HEK293 (cell line): ENCODE results near the gene TGFBI.
A peak's percentile ranks its signal among the peaks of the same experiment; 100 is the strongest.

Source experiments
- CTCF ChIA-PET: fragments of 350-600 bp; formaldehyde crosslinking; extraction: SDS; loops from one replicate; lab custom pipeline; 2021; ENCODE audit warnings: antibody characterized with exemption; lab: Yijun Ruan, JAX
- POLR2A ChIA-PET: fragments of 300-600 bp; formaldehyde crosslinking; extraction: SDS; loops from one replicate; lab custom pipeline; 2020; ENCODE audit warnings: antibody characterized with exemption, inconsistent platforms; lab: Yijun Ruan, JAX
- H3K27ac ChIP-seq: fragments of 200-500 bp; sonication (Bioruptor generic); 2 replicates; pipeline ENCODE4 v1.5.1; 2014; ENCODE audit warnings: low read depth, low read length, control low read depth, inconsistent platforms; ENCODE audit errors: extremely low read depth
- H3K36me3 ChIP-seq, 2 experiments: fragments of 200-500 bp in 1 of 2; sonication (Bioruptor generic) in 1 of 2; 1 replicate in 1 of 2; 2 replicates in 1 of 2; pipeline ENCODE4 v1.5.1; 2014 to 2017; ENCODE audit warnings: inconsistent platforms in 2 of 2, low read length in 2 of 2; ENCODE audit not compliant: control insufficient read depth in 2 of 2, insufficient read depth in 1 of 2
- H3K4me1 ChIP-seq: fragments of 200-500 bp; sonication (Bioruptor generic); 2 replicates; pipeline ENCODE4 v1.5.1; 2014; ENCODE audit warnings: mild to moderate bottlenecking, low read length, inconsistent platforms; ENCODE audit not compliant: control insufficient read depth, insufficient read depth
- H3K4me3 ChIP-seq: 2 replicates; pipeline ENCODE4 v1.5.1; 2011; ENCODE audit warnings: low read depth, mild to moderate bottlenecking, control low read depth, low read length, moderate library complexity
- H3K9me3 ChIP-seq: fragments of 200-500 bp; sonication (Bioruptor generic); 2 replicates; pipeline ENCODE4 v1.5.1; 2014; ENCODE audit warnings: low read depth, low read length, inconsistent platforms; ENCODE audit not compliant: control insufficient read depth, insufficient read depth
- GFI1B ChIP-seq: fragments of 450-650 bp; formaldehyde crosslinking; IDR thresholded peaks from 2 replicates; pipeline ENCODE4 v1.5.1; 2016; ENCODE audit warnings: missing biosample characterization, missing genetic modification characterization
- GLIS1 ChIP-seq: fragments of 450-650 bp; formaldehyde crosslinking; IDR thresholded peaks from 2 replicates; pipeline ENCODE4 v1.5.1; 2016; ENCODE audit warnings: missing biosample characterization, missing genetic modification characterization
- KLF16 ChIP-seq: fragments of 450-650 bp; formaldehyde crosslinking; IDR thresholded peaks from 2 replicates; pipeline ENCODE4 v1.5.1; 2017; ENCODE audit warnings: missing biosample characterization, missing genetic modification characterization
- KLF8 ChIP-seq: fragments of 450-650 bp; formaldehyde crosslinking; IDR thresholded peaks from 2 replicates; pipeline ENCODE4 v1.5.1; 2016; ENCODE audit warnings: missing biosample characterization, missing genetic modification characterization
- SCRT1 ChIP-seq: fragments of 450-650 bp; formaldehyde crosslinking; IDR thresholded peaks from 2 replicates; pipeline ENCODE4 v1.5.1; 2016; ENCODE audit warnings: missing biosample characterization, missing genetic modification characterization, borderline replicate concordance
- SCRT2 ChIP-seq: fragments of 450-650 bp; formaldehyde crosslinking; IDR thresholded peaks from 2 replicates; pipeline ENCODE4 v1.5.1; 2016; ENCODE audit warnings: missing biosample characterization, missing genetic modification characterization
- ZBTB11 ChIP-seq: fragments of 450-650 bp; formaldehyde crosslinking; conservative IDR thresholded peaks from 2 replicates; pipeline ENCODE4 v1.5.1; 2016; ENCODE audit warnings: low read depth, missing biosample characterization, missing genetic modification characterization
- ZNF133 ChIP-seq: fragments of 450-650 bp; formaldehyde crosslinking; IDR thresholded peaks from 2 replicates; pipeline ENCODE4 v1.5.1; 2016; ENCODE audit warnings: missing biosample characterization, missing genetic modification characterization
- ZNF146 ChIP-seq: fragments of 450-650 bp; formaldehyde crosslinking; IDR thresholded peaks from 2 replicates; pipeline ENCODE4 v1.5.1; 2016; ENCODE audit warnings: missing biosample characterization, missing genetic modification characterization
- ZNF184 ChIP-seq: fragments of 450-650 bp; IDR thresholded peaks from 2 replicates; pipeline ENCODE4 v1.5.1; 2018; ENCODE audit warnings: missing biosample characterization, mild to moderate bottlenecking, missing genetic modification characterization
- ZNF302 ChIP-seq: fragments of 450-650 bp; formaldehyde crosslinking; IDR thresholded peaks from 2 replicates; pipeline ENCODE4 v1.5.1; 2016; ENCODE audit warnings: missing biosample characterization, missing genetic modification characterization, low read depth
- ZNF324 ChIP-seq: fragments of 450-650 bp; formaldehyde crosslinking; IDR thresholded peaks from 2 replicates; pipeline ENCODE4 v1.5.1; 2016; ENCODE audit warnings: missing biosample characterization, missing genetic modification characterization
- ZNF354C ChIP-seq: fragments of 450-650 bp; formaldehyde crosslinking; IDR thresholded peaks from 2 replicates; pipeline ENCODE4 v1.5.1; 2016; ENCODE audit warnings: missing biosample characterization, missing genetic modification characterization, low read depth, borderline replicate concordance
- ZNF391 ChIP-seq: fragments of 450-650 bp; formaldehyde crosslinking; IDR thresholded peaks from 2 replicates; pipeline ENCODE4 v1.5.1; 2016; ENCODE audit warnings: low read depth, missing biosample characterization, missing genetic modification characterization, borderline replicate concordance
- ZNF560 ChIP-seq: fragments of 450-650 bp; formaldehyde crosslinking; IDR thresholded peaks from 2 replicates; pipeline ENCODE4 v1.5.1; 2017; ENCODE audit warnings: missing biosample characterization, missing genetic modification characterization, borderline replicate concordance
- ZNF610 ChIP-seq: fragments of 450-650 bp; formaldehyde crosslinking; IDR thresholded peaks from 2 replicates; pipeline ENCODE4 v1.5.1; 2016; ENCODE audit warnings: missing biosample characterization, missing genetic modification characterization, borderline replicate concordance
- ZNF626 ChIP-seq: fragments of 450-650 bp; sonication (Bioruptor Pico); formaldehyde crosslinking; IDR thresholded peaks from 2 replicates; pipeline ENCODE4 v1.5.1; 2018; ENCODE audit warnings: missing biosample characterization, missing genetic modification characterization, inconsistent platforms
- ZNF654 ChIP-seq: fragments of 450-650 bp; formaldehyde crosslinking; IDR thresholded peaks from 2 replicates; pipeline ENCODE4 v1.5.1; 2016; ENCODE audit warnings: low read depth, missing biosample characterization, missing genetic modification characterization
- TF ChIP-seq, protein P1 (sequence below): fragments of 450-650 bp; formaldehyde crosslinking; IDR thresholded peaks from 2 replicates; pipeline ENCODE4 v1.5.1; 2016; ENCODE audit warnings: missing biosample characterization, missing genetic modification characterization
- TF ChIP-seq, protein P2 (sequence below): fragments of 450-650 bp; formaldehyde crosslinking; IDR thresholded peaks from 2 replicates; pipeline ENCODE4 v1.5.1; 2017; ENCODE audit warnings: missing biosample characterization, missing genetic modification characterization

TGFBI gene

GRCh38 chr5:136101884-136102283 lies 73.1 kb downstream of the TGFBI start:
- peaks cover 10% of the 10 kb centered on the region for H3K4me1 ChIP-seq
- no peaks in the 10 kb centered on the region for H3K36me3 ChIP-seq
- H3K4me3 ChIP-seq, result no peak overlapping the region
- ChIA-PET CTCF (interaction anchor here (0.6 to 3.0 kb wide), 2 partner anchors 20 to 75 kb away, joined by 3 to 9 read pairs; no protein-coding TSS in a partner anchor), POLR2A (no interaction called here)
- H3K27ac ChIP-seq, result no peak overlapping the region
- H3K9me3 ChIP-seq, result no peaks in the 10 kb centered on the region
- TF ChIP-seq ZNF133, result no peak

GRCh38 chr5:136103118-136103517 lies 74.3 kb downstream of the TGFBI start:
- H3K4me1 ChIP-seq, result peaks cover 7% of the 10 kb centered on the region
- ChIA-PET CTCF (interaction anchor here (1.2 to 3.0 kb wide), 2 partner anchors 22 to 110 kb away, joined by 3 to 9 read pairs; no protein-coding TSS in a partner anchor), POLR2A (interaction anchor here (0.8 kb wide), 1 partner anchor 29 kb away, joined by 3 read pairs; the partner anchor contains the start of gene SMAD5)
- H3K36me3 ChIP-seq, result no peaks in the 10 kb centered on the region
- no peak overlapping the region for H3K4me3 ChIP-seq
- TF ChIP-seq GLIS1 (tag by site-specific recombination), result peak; percentile 38
- TF ChIP-seq, protein P1, sequence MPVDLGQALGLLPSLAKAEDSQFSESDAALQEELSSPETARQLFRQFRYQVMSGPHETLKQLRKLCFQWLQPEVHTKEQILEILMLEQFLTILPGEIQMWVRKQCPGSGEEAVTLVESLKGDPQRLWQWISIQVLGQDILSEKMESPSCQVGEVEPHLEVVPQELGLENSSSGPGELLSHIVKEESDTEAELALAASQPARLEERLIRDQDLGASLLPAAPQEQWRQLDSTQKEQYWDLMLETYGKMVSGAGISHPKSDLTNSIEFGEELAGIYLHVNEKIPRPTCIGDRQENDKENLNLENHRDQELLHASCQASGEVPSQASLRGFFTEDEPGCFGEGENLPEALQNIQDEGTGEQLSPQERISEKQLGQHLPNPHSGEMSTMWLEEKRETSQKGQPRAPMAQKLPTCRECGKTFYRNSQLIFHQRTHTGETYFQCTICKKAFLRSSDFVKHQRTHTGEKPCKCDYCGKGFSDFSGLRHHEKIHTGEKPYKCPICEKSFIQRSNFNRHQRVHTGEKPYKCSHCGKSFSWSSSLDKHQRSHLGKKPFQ, result no peak
- no peak overlapping the region for H3K27ac ChIP-seq
- H3K9me3 ChIP-seq, result no peaks in the 10 kb centered on the region

- Histone ChIP-seq H3K4me1 (peaks cover 2% of the 10 kb centered on the region; the same call in 1 of the 2 replicates), H3K9me3 (no peaks in the 10 kb centered on the region), H3K4me3 (no peak overlapping the region), H3K27ac (no peak overlapping the region), H3K36me3 (no peaks in the 10 kb centered on the region)
- POLR2A ChIA-PET, result interaction anchor here (1.0 kb wide), 1 partner anchor 11 kb away, joined by 3 read pairs; no protein-coding TSS in a partner anchor
- TF ChIP-seq ZNF146 (tag by site-specific recombination) (no peak), ZNF626 (tag by site-specific recombination) (no peak), GFI1B (tag by site-specific recombination) (no peak), KLF8 (no peak), ZNF324 (tag by site-specific recombination) (no peak), ZNF610 (no peak), ZNF654 (no peak), ZNF354C (tag by site-specific recombination) (no peak), ZBTB11 (tag by site-specific recombination) (no peak), ZNF391 (tag by site-specific recombination) (no peak), SCRT1 (tag by site-specific recombination) (no peak), SCRT2 (tag by site-specific recombination) (no peak), KLF16 (tag by site-specific recombination) (no peak), ZNF302 (tag by site-specific recombination) (no peak), ZNF184 (tag by site-specific recombination) (no peak), ZNF560 (tag by site-specific recombination) (no peak)
- TF ChIP-seq, protein P2, sequence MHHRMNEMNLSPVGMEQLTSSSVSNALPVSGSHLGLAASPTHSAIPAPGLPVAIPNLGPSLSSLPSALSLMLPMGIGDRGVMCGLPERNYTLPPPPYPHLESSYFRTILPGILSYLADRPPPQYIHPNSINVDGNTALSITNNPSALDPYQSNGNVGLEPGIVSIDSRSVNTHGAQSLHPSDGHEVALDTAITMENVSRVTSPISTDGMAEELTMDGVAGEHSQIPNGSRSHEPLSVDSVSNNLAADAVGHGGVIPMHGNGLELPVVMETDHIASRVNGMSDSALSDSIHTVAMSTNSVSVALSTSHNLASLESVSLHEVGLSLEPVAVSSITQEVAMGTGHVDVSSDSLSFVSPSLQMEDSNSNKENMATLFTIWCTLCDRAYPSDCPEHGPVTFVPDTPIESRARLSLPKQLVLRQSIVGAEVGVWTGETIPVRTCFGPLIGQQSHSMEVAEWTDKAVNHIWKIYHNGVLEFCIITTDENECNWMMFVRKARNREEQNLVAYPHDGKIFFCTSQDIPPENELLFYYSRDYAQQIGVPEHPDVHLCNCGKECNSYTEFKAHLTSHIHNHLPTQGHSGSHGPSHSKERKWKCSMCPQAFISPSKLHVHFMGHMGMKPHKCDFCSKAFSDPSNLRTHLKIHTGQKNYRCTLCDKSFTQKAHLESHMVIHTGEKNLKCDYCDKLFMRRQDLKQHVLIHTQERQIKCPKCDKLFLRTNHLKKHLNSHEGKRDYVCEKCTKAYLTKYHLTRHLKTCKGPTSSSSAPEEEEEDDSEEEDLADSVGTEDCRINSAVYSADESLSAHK (tag by site-specific recombination), result no peak
- CTCF ChIA-PET, result interaction anchor here (0.6 to 1.2 kb wide), 2 partner anchors 109 to 321 kb away, joined by 3 read pairs; no protein-coding TSS in a partner anchor
Measured at GRCh38 chr5:136104306-136104965, 75.6 kb downstream of the TGFBI start.
